ENCODE measurements around the gene SGMS2.
A peak's percentile ranks its signal among the peaks of the same experiment; 100 is the strongest.
"Not testable (repeated sequence)": the region's sequence is repeated elsewhere in the genome, so short reads cannot be mapped to it uniquely, and the experiment has no call there.

SGMS2 gene

DNA sequence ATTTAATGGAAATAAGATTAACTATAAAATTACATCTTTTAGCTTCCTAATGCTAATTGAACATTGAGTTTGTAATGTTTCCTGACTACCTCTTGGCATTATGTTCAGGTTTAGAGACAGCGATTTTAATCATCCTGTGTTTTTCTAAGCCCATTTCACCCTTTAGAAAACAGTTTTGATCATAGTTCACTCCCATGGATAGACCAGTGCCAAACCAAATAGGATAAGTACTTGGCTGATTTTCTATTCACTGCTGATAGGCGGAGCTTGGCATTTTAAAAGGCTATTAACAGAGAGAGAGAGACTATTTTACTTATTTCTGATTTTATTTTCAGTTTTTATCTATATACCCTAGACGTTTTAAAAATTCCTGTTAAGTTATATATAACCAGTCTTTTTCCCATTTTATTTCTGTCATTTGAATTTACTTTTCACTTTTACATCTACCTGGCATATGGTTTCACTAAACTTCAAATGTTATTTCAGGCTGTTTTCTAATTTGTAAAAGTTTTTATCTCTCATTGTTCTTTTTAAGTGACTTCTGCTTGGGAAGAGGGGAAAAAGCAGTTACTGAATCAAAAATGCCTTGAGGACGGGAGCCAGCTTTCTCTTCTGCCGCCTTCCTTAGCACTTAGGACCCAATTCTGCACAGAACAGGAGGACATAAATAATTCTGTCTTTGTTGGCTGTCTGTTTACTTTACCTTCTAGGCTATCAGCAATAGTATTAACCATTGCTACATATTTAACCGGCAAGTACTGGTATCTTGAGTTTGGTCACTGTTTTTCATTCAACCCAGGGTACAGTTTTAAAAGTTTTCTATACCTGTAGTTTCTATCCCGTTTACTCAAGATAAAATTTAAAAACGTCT is 46.4 kb downstream of the SGMS2 start:
- DNase-seq: no peak

DNA sequence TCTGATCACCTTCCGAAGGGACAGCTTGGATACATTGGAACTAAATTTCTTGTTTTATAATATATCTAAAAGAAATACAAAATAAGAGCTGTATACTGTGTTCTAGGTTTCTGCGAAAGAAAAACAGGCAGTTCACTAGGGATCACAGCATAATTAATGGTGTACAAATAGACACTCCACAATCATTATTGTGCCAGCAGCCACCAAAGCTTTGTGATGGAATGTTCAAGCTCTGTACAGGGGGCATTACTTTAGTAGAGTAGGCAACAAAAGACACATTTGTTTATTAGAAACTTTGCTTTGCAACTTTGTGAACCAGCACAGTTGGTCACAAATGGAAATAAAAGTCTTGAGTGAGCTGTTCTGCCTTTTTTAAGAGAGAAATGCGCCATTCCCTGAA is 49.3 kb downstream of the SGMS2 start:
- DNase-seq: no peak

GRCh38 chr4:107876099-107876498 is 51.4 kb downstream of the SGMS2 start:
- no peak for DNase-seq

- DNase-seq: no peak
Observed at GRCh38 chr4:107877361-107877760, 52.6 kb downstream of the SGMS2 start.

DNA sequence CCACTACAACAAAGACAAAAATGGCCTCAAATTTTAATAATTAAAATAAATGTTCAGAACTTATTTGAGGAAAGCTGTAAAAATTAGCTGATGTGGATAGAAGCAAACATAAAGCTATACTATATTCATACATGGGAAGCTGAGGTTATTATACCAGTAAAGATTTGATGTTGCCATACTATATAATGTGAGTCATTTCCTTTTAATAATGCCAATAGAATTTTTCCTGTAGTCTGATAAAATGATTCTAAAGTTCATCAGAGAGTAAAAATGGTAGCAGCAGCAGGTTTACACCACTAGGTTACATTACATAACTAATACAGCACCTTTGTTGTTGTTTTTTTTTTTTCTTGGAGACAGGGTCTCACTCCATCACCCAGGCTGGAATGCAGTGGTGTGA is 61.1 kb downstream of the SGMS2 start:
- DNase-seq: no peak

DNA sequence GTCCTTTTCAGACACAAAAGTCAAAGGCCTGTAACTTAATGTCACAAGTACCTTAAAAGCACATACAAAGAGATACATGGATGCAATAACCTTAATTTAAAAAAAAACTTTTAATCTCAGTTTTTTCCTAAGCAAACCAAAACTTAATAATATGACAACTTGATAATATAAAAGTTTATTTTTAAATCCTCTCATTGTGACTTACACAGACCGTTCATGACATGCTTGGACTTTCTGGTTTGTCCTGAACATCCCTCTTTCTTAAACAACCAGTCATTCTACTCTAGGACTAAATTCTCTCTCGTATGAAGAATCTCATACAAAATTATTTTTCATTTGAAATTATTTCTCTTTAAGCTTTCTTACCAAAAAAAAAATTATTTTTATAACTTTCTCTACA is 63.5 kb downstream of the SGMS2 start:
- DNase-seq: peak; percentile 4

DNA sequence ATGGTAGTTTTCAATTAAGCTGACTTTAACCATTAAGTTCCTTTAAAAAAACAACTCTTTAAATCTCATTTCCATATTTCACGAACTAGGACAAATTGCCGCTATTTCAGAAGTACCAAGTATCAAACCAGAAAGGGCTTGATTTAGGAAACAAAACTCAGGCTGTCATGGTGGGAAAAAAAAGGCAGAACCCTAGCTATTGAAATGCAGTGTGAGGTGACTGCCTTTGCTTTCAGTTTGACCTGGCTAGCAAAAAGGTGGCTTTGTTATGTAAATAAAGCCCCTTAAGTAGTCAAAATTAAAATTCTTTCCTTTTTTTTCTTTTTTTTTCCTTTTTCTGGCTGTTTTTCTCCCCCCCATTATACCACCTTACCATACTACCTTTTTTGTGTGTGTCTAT is 66.0 kb downstream of the SGMS2 start:
- DNase-seq: no peak

- DNase-seq: no peak
Observed at GRCh38 chr4:107891299-107891698, 66.6 kb downstream of the SGMS2 start.

GRCh38 chr4:107893171-107894137 is 68.7 kb downstream of the SGMS2 start:
- no peak for DNase-seq

GRCh38 chr4:107894138-107894603 is 69.4 kb downstream of the SGMS2 start:
- no peak for DNase-seq

- DNase-seq: peak; percentile 94
Observed at GRCh38 chr4:107896158-107896645, 71.5 kb downstream of the SGMS2 start.

DNA sequence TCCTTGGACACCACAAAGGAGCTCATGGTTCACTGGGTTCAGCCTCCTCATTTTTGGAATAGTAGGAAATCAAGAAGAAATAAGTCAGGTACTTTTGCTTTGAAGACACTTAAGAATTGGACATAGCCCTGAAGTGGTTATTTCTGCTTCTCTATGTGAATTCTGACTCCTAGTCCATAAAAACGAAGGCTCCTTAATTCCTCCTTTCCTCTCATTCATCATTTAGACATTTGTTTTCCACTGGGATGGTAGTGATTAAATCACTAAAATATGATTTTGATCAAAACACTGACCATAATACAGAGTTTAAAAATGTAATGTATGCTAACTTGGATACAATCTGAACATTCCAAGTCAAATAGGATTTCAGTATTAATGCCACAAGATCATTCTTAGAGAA is 71.9 kb downstream of the SGMS2 start:
- no peak for DNase-seq

- DNase-seq: no peak
Observed at GRCh38 chr4:107897823-107898222, 73.1 kb downstream of the SGMS2 start.

- DNase-seq: no peak
Observed at GRCh38 chr4:107900067-107900466, 75.3 kb downstream of the SGMS2 start.

DNA sequence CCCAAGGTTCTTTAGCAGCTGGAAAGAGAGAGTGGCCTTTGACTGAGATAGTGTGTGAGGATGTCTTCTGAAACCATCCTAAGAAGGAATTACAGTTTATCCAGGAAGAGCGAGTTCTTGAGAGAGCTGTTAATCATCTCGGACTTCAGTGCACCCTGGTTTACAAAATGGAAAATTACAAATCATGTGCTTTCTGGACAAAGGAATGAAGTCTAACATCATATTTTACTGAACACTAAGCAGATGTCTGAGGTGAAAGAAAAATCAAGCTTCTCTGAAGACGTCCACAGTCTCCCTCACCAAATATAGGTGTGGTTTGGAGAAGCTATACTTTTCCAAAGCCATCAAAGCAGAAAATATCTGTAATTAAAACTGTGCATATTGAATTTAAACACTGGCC is 75.8 kb downstream of the SGMS2 start:
- DNase-seq: no peak

DNA sequence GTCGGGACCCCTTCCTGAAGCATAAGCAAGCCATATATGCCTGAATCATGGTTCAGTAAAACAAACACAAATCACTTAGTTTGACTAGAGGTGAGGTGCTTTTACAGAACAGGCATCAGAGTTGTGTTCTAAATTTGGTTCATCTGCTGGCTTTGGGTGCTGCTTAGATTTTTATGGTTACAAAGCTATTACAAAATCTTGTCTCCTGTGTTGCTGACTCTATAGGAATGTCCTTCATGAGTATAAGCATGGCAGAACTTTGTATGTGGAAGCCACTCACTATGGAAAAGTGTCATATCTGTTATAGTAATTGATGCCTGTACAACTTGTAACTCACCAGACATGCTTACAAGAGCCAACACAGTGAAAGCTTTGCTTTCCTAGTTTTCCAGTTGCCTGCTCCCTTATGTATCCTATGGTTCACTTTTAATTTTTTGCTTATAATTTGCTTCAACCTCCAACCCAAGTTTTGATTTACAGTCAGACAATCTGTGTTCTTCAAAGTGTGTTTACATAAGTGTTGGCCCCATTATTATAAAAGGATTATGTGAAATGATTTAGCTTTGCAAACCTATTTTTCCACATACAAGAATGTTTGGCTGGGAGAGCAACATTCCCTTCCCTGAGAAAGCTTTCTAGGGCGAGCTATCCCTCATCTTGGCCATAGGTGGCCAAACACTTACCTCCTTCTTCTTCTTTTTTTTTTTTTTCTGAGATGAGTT is 76.6 kb downstream of the SGMS2 start:
- no peak for DNase-seq

DNA sequence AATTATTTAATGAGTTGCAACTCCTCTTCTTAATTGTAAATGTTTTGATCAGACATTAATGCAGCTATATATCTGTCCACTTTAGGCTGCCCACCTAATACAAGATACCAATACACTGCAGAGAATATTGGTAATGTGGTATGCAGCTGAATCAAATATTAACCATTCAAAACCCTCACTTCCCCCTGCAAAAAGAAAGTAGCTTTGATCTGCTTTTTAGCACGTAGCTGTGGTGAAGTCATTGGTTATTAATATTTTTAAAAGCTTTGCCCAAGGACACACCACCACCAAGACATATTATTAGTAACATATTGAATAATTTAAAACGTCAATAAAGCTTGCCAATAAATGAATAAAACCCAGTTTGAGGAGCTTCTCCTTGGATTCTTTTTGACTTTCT is 78.0 kb downstream of the SGMS2 start:
- DNase-seq: no peak

GRCh38 chr4:107905082-107905481 is 80.3 kb downstream of the SGMS2 start:
- not testable (repeated sequence) for DNase-seq

DNA sequence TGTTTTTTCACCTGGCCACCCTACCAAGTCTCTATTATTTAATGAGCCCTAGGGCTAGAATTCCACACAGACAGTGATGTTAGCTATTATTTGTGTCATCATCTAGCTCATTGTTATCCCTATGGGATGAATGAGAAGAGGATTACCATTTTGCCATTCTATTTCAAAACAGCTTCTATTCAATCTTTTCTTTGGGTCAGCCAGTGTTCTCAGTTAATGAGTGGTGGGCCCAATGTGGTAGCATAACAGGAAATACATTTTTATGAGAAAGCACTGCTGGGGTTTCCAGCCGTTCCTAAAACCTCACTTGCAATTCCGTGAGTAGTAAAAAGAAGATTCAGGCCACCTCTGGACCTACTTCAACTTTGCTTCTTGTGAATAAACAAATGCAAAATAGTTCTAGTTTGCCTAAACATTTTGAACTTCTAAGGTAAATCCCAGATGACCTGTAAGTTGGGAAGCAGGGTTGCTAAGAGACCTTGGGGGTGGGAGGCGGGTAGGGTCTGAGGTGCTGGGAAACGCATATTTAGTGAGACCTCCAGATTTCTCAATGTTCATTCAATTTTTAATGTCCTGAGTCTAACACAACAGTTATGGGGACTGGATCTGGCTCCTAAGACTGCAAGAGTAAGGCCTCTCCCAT is 81.8 kb downstream of the SGMS2 start:
- no peak for DNase-seq

DNA sequence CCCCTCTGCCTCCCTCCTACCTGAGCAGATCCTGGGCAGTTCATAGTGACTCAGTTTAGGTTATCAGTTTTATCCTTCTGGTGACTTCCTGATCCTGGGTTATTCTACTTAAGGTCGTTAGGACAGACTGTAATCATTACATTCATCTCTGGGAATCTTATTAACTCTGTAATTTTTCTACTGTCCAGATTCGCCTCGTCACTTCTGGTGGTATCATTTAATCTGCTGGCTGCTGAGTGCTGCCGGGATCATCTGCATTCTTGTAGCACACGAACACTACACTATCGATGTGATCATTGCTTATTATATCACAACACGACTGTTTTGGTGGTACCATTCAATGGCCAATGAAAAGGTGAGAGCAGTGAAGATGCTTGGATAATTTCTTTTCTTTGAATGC is 83.6 kb downstream of the SGMS2 start:
- DNase-seq: no peak

GRCh38 chr4:107913283-107913899 is 88.7 kb downstream of the SGMS2 start:
- peak; percentile 66 for DNase-seq

DNA sequence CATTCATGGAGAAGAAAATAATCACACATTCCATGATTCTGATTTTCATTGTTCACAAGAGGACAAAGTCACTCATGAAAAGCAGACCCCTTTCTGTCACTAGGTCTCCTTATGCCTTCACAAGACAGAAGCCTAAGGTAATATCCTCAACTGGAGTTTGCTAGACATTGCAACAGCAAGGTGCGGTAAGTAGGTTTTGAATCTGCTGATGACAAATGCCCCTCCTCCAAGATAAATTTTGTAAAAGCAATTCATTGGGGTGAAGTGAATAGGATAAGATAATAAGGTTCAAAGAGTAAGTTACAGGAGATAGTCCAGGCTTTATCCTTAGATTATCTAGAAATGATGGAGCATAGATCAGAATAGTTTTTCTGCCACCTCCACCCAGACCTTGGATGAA is 90.5 kb downstream of the SGMS2 start:
- no peak for DNase-seq

All from EL (cell line).